SK-N-SH (cell line): Measurements from ENCODE around the gene WWP2.

Source experiments
- CHD2 ChIP-seq: fragments of 150-350 bp; IDR thresholded peaks from 2 replicates; pipeline ENCODE4 v1.6.1; 2018; ENCODE audit warnings: low read length; ENCODE audit not compliant: partially characterized antibody
- CTCF ChIP-seq: fragments of 200-600 bp; sonication (generic); IDR thresholded peaks from 2 replicates; pipeline ENCODE4 v1.6.1; 2017; ENCODE audit warnings: antibody characterized with exemption, mild to moderate bottlenecking, moderate library complexity
- EP300 ChIP-seq, 2 experiments: IDR thresholded peaks; 2 replicates each; pipeline versions ENCODE4 v1.4.0 to v1.6.1; 2012; ENCODE audit warnings: borderline replicate concordance in 1 of 2, low read depth in 1 of 2, low read length in 1 of 2
- POLR2AphosphoS5 ChIP-seq: IDR thresholded peaks from 2 replicates; pipeline ENCODE4 v1.6.1; 2012; ENCODE audit warnings: low read depth, low read length
- RAD21 ChIP-seq: IDR thresholded peaks from 2 replicates; pipeline ENCODE4 v1.6.1; 2012; ENCODE audit warnings: mild to moderate bottlenecking, low read length
- RFX5 ChIP-seq: IDR thresholded peaks from 2 replicates; pipeline ENCODE4 v1.6.1; 2012; ENCODE audit warnings: mild to moderate bottlenecking, improper control_type of control experiment, low read length
- SMC3 ChIP-seq: IDR thresholded peaks from 2 replicates; pipeline ENCODE4 v1.6.1; 2012; ENCODE audit warnings: low read depth, low read length, improper control_type of control experiment
- TEAD4 ChIP-seq: IDR thresholded peaks from 2 replicates; pipeline ENCODE4 v1.4.0; 2012; ENCODE audit warnings: mild to moderate bottlenecking, borderline replicate concordance; ENCODE audit not compliant: insufficient read depth

GRCh38 chr16:69903865-69904415 is 141.8 kb downstream of the WWP2 start:
- TF ChIP-seq CHD2 (no peak), TEAD4 (no peak), POLR2AphosphoS5 (no peak), RAD21 (no peak), EP300 (IDR thresholded peaks at IDR 0.05; ENCODE audit: borderline replicate concordance in 1 of 2, low read depth in 1 of 2, low read length in 1 of 2) (no peak), CTCF (no peak), SMC3 (no peak), RFX5 (no peak)
